ENCODE results near the gene TBATA.

- TF ChIP-seq GATA2 (IDR thresholded peaks at IDR 0.05; ENCODE audit: low read depth, low read length) (no peak), GATA3 (IDR thresholded peaks at IDR 0.05; ENCODE audit: low read depth, low read length) (no peak)
Observed at GRCh38 chr10:70765794-70766594, 19.2 kb downstream of the TBATA start.

Measured in SH-SY5Y (cell line).